HepG2 (cell line): ENCODE data around the gene ZNF287. TPM values are rescaled to one million over a fixed set of nuclear protein-coding genes. Genes with fewer than 3 reads are reported as not detected.
A peak's percentile ranks its signal among the peaks of the same experiment; 100 is the strongest.

ENCODE experiments used
- ATAC-seq: fragments of 200-7000 bp; cut with Tn5 transposase; 3 replicates; pipeline ENCODE4 v1.9.1; 2020; ENCODE audit warnings: mild to moderate bottlenecking, moderate library complexity
- BruUV-seq: library from RNA; stranded (reverse); fragments of 400-500 nt; replicated peaks from 2 replicates; lab custom pipeline; 2021; lab: Mats Ljungman, UMichigan
- CTCF ChIA-PET: fragments of 300-600 bp; formaldehyde crosslinking; extraction: SDS; loops from one replicate; lab custom pipeline; 2021; ENCODE audit warnings: low total read pairs, inconsistent platforms, low intra/inter-chr PET ratio; lab: Yijun Ruan, JAX
- POLR2A ChIA-PET: fragments of 350-600 bp; sonication (Branson Sonifier 250); formaldehyde crosslinking; loops from one replicate; lab custom pipeline; 2020; ENCODE audit warnings: antibody characterized with exemption, inconsistent platforms; lab: Yijun Ruan, JAX
- DNase-seq: peaks from one replicate; pipeline ENCODE4 v3.0.0-alpha.2; 2015; ENCODE audit warnings: low spot score
- FAIRE-seq: peaks from 3 replicates; lab custom pipeline; 2011; peaks lifted over from hg19 to GRCh38; lab: Jason Lieb, UNC
- H2AFZ ChIP-seq: one replicate; pipeline ENCODE4 v1.6.1; 2011; ENCODE audit warnings: low read length, inconsistent platforms
- H3K27ac ChIP-seq: fragments of 300-600 bp; 3 replicates; pipeline ENCODE4 v1.8.0; 2011; ENCODE audit warnings: mixed run types, mild to moderate bottlenecking, mixed read lengths, low read length, inconsistent platforms; ENCODE audit not compliant: insufficient read depth; ENCODE audit errors: extremely low read length
- H3K27me3 ChIP-seq, 2 experiments: fragments of 200-600 bp in 1 of 2; 2 replicates in 1 of 2; 3 replicates in 1 of 2; pipeline versions ENCODE4 v1.6.0 to v1.8.0; 2011; ENCODE audit warnings: low read length in 2 of 2, mild to moderate bottlenecking in 2 of 2, moderate library complexity in 2 of 2, inconsistent platforms in 1 of 2; ENCODE audit not compliant: insufficient read depth in 2 of 2, control insufficient read depth in 1 of 2
- H3K36me3 ChIP-seq, 2 experiments: fragments of 200-600 bp in 1 of 2; replicated peaks in 1 of 2; 2 replicates in 1 of 2; 3 replicates in 1 of 2; pipeline versions ENCODE4 v1.5.1 to v1.8.0; 2011; ENCODE audit warnings: low read length in 2 of 2, inconsistent platforms in 1 of 2; ENCODE audit not compliant: insufficient read depth in 2 of 2, control insufficient read depth in 1 of 2
- H3K4me1 ChIP-seq: 2 replicates; pipeline ENCODE4 v1.5.1; 2012; ENCODE audit warnings: low read length, inconsistent platforms; ENCODE audit not compliant: insufficient read depth
- H3K4me2 ChIP-seq: 2 replicates; pipeline ENCODE4 v1.6.0; 2011; ENCODE audit warnings: low read depth, low read length, inconsistent platforms
- H3K4me3 ChIP-seq, 3 experiments: fragments of 200-600 bp in 1 of 3; sonication (generic), shearing (Covaris generic) in 1 of 3; replicated peaks in 1 of 3; 2 replicates each; pipeline ENCODE4 v1.5.1; 2011 to 2016; ENCODE audit warnings: low read length in 3 of 3, inconsistent platforms in 2 of 3, low read depth in 2 of 3, mild to moderate bottlenecking in 2 of 3, control low read depth in 1 of 3, mixed read lengths in 1 of 3; ENCODE audit not compliant: insufficient read depth in 1 of 3
- H3K79me2 ChIP-seq: one replicate; pipeline ENCODE4 v1.6.1; 2011; ENCODE audit warnings: low read length, inconsistent platforms; ENCODE audit not compliant: insufficient read depth
- H3K9ac ChIP-seq: 2 replicates; pipeline ENCODE4 v1.6.0; 2011; ENCODE audit warnings: mild to moderate bottlenecking, low read depth, low read length, inconsistent platforms; ENCODE audit not compliant: insufficient read depth
- H3K9me3 ChIP-seq: 2 replicates; pipeline ENCODE4 v1.5.1; 2012; ENCODE audit warnings: mild to moderate bottlenecking, low read length
- H4K20me1 ChIP-seq: 2 replicates; pipeline ENCODE4 v1.6.0; 2011; ENCODE audit warnings: inconsistent platforms, mild to moderate bottlenecking, low read length, moderate library complexity; ENCODE audit not compliant: insufficient read depth
- AGO1 ChIP-seq: fragments of 200-400 bp; formaldehyde crosslinking; IDR thresholded peaks from 2 replicates; pipeline ENCODE4 v1.6.1; 2017; ENCODE audit warnings: mild to moderate bottlenecking, low read depth, low read length, moderate library complexity; ENCODE audit not compliant: poor library complexity, severe bottlenecking
- CBX1 ChIP-seq: IDR thresholded peaks from one replicate; pipeline ENCODE4 v1.6.1; 2016; ENCODE audit warnings: antibody characterized with exemption, low read depth
- CBX2 ChIP-seq, 2 experiments: fragments of 200-600 bp in 1 of 2; sonication (generic); formaldehyde crosslinking in 1 of 2; IDR thresholded peaks; 2 replicates each; pipeline versions ENCODE4 v1.7.0 to v1.8.1; 2018 to 2022; ENCODE audit warnings: low read depth in 2 of 2, low read length in 1 of 2, mild to moderate bottlenecking in 1 of 2, missing genetic modification reagents in 1 of 2
- EHMT2 ChIP-seq: fragments of 200-600 bp; sonication (generic); IDR thresholded peaks from 2 replicates; pipeline ENCODE4 v1.7.0; 2017; ENCODE audit warnings: antibody characterized with exemption, low read depth, low read length, borderline replicate concordance
- HNF4A ChIP-seq: sonication (generic); formaldehyde crosslinking; IDR thresholded peaks from 2 replicates; pipeline ENCODE4 v1.4.0; 2020; ENCODE audit warnings: missing genetic modification reagents
- HNF4G ChIP-seq, 2 experiments: sonication (generic) in 1 of 2; formaldehyde crosslinking in 1 of 2; IDR thresholded peaks; 2 replicates each; pipeline versions ENCODE4 v1.4.0 to v1.6.1; 2011 to 2020; ENCODE audit warnings: borderline replicate concordance in 2 of 2, low read depth in 2 of 2, mild to moderate bottlenecking in 2 of 2, low read length in 1 of 2, missing genetic modification reagents in 1 of 2, moderate library complexity in 1 of 2
- MLX ChIP-seq: IDR thresholded peaks from 2 replicates; pipeline ENCODE4 v1.6.1; 2016
- PRDM15 ChIP-seq: sonication (generic); formaldehyde crosslinking; IDR thresholded peaks from 2 replicates; pipeline ENCODE4 v1.4.0; 2020; ENCODE audit warnings: missing genetic modification reagents
- SYNCRIP ChIP-seq: fragments of 200-400 bp; formaldehyde crosslinking; IDR thresholded peaks from 2 replicates; pipeline ENCODE4 v1.6.1; 2018; ENCODE audit warnings: mild to moderate bottlenecking, low read depth, low read length; ENCODE audit not compliant: insufficient read depth
- THAP8 ChIP-seq: sonication (generic); formaldehyde crosslinking; IDR thresholded peaks from 2 replicates; pipeline ENCODE4 v1.5.1; 2020; ENCODE audit warnings: missing genetic modification reagents, mild to moderate bottlenecking, borderline replicate concordance
- ZBTB25 ChIP-seq: IDR thresholded peaks from 2 replicates; pipeline ENCODE4 v1.6.1; 2018; ENCODE audit warnings: missing genetic modification reagents
- ZNF639 ChIP-seq: conservative IDR thresholded peaks from 2 replicates; pipeline ENCODE4 v1.6.1; 2018; ENCODE audit warnings: missing genetic modification reagents
- ZSCAN30 ChIP-seq: sonication (generic); formaldehyde crosslinking; IDR thresholded peaks from 2 replicates; pipeline ENCODE4 v1.5.0; 2020; ENCODE audit warnings: mild to moderate bottlenecking, missing genetic modification reagents
- WGBS: methylation state at CpG from one replicate; pipeline ENCODE4 v1.1.6; 2017; ENCODE audit warnings: low lambda C conversion rate; 5-methylcytosine and 5-hydroxymethylcytosine counted together
- in situ Hi-C: cut with HindIII; loops from 2 replicates; pipeline ENCODE4 v1.10.0; 2017; ENCODE audit warnings: low pct_unique_long_range_greater_than_20kb; ENCODE audit not compliant: extremely low pct_ligation_motif_present
- intact Hi-C: fragments of 100-400 bp; cut with micrococcal nuclease; formaldehyde crosslinking; loops from one replicate; pipeline ENCODE4 v1.10.0; 2022; ENCODE audit not compliant: unreplicated experiment
- polyA plus RNA-seq, 8 experiments: library from polyadenylated mRNA; depleted of rRNA in 3 of 8; stranded (reverse) in 7 of 8; unstranded in 1 of 8; fragments of >200 nt; fragmentation: Illumina TruSeq in 4 of 8; extraction: Trizol in 4 of 8; gene quantifications; 2 replicates each; pipeline versions ENCODE4 v1.2.1 to v1.2.3, GENCODE V29; 2011 to 2016; ENCODE audit warnings: low read depth in 4 of 8, missing spikeins in 1 of 8, mixed read lengths in 1 of 8; ENCODE audit not compliant: insufficient read depth in 1 of 8
- total RNA-seq, 5 experiments: library from RNA; depleted of rRNA; stranded (reverse); fragments of >200 nt; fragmentation: Illumina TruSeq; extraction: Trizol; gene quantifications; 2 replicates each; pipeline ENCODE4 v1.2.3, GENCODE V29; 2016; ENCODE audit warnings: low read depth in 1 of 5

Gene ZNF287
- total and polyA plus RNA-seq, 2 of the 13 experiments (the other 11 are each of a cell fraction or from before 2014, with no cell fraction given), result 0.21 TPM; not detected in 1

- no peak for TF ChIP-seq PRDM15 (CRISPR knock-in tag)
- peak; percentile 37; the same call in 1 of the 2 replicates for TF ChIP-seq HNF4G (IDR thresholded peaks at IDR 0.05; ENCODE audit: borderline replicate concordance, low read depth, low read length)
- no peak for TF ChIP-seq HNF4G (CRISPR knock-in tag; IDR thresholded peaks at IDR 0.05; ENCODE audit: borderline replicate concordance, low read depth)
- peak; percentile 21; the same call in 1 of the 2 replicates for TF ChIP-seq HNF4A (CRISPR knock-in tag)
- no peak for TF ChIP-seq ZNF639
These were observed 30.5 kb upstream of the ZNF287 start (continued) for GRCh38 chr17:16599537-16599936.

- H3K9me3 ChIP-seq, result peaks cover 4% of the 10 kb centered on the region; the same call in 1 of the 2 replicates
- 0% methylated on average over 2 of the region's 2 CpGs for WGBS
- DNase-seq (peak; percentile 17), ATAC-seq (no peak), FAIRE-seq (no peak)
- peaks cover 16% of the 10 kb centered on the region for H3K4me1 ChIP-seq
- no peak overlapping the region for H3K4me2 ChIP-seq
- CTCF ChIA-PET, result no interaction called here
- no TSS peak for BruUV-seq
- POLR2A ChIA-PET, result no interaction called here
- H3K9ac ChIP-seq, result no peak overlapping the region
- H4K20me1 ChIP-seq, result no peaks in the 10 kb centered on the region
- no peak overlapping the region for H3K4me3 ChIP-seq
- in situ Hi-C loops (no loop called here), intact Hi-C loops (no loop called here)
- H2AFZ ChIP-seq, result no peak overlapping the region
- H3K79me2 ChIP-seq, result no peaks in the 10 kb centered on the region
- no peak overlapping the region for H3K27ac ChIP-seq
- peaks cover 2 to 7% of the 10 kb centered on the region in 2 experiments for H3K27me3 ChIP-seq
- no peaks in the 10 kb centered on the region for H3K36me3 ChIP-seq
- TF ChIP-seq ZBTB25 (CRISPR knock-in tag) (peak; percentile 35; the same call in 1 of the 2 replicates), CBX2 (IDR thresholded peaks at IDR 0.05; ENCODE audit: low read depth, low read length) (no peak), CBX2 (CRISPR knock-in tag; IDR thresholded peaks at IDR 0.05; ENCODE audit: low read depth) (no peak), MLX (peak; percentile 62; the same call in 1 of the 2 replicates), ZSCAN30 (CRISPR knock-in tag) (no peak), SYNCRIP (no peak), CBX1 (no peak), THAP8 (CRISPR knock-in tag) (no peak), AGO1 (no peak), EHMT2 (peak; percentile 28; the same call in 1 of the 2 replicates)
These were observed 24.5 kb upstream of the ZNF287 start for GRCh38 chr17:16593356-16594102.
